Iris pigment epithelial cell (primary cell): ENCODE results near the gene HTT.

Source experiments
- DNase-seq: peaks from one replicate; pipeline ENCODE4 v3.0.0-alpha.2; 2011; ENCODE audit warnings: low read depth

Gene HTT

DNA sequence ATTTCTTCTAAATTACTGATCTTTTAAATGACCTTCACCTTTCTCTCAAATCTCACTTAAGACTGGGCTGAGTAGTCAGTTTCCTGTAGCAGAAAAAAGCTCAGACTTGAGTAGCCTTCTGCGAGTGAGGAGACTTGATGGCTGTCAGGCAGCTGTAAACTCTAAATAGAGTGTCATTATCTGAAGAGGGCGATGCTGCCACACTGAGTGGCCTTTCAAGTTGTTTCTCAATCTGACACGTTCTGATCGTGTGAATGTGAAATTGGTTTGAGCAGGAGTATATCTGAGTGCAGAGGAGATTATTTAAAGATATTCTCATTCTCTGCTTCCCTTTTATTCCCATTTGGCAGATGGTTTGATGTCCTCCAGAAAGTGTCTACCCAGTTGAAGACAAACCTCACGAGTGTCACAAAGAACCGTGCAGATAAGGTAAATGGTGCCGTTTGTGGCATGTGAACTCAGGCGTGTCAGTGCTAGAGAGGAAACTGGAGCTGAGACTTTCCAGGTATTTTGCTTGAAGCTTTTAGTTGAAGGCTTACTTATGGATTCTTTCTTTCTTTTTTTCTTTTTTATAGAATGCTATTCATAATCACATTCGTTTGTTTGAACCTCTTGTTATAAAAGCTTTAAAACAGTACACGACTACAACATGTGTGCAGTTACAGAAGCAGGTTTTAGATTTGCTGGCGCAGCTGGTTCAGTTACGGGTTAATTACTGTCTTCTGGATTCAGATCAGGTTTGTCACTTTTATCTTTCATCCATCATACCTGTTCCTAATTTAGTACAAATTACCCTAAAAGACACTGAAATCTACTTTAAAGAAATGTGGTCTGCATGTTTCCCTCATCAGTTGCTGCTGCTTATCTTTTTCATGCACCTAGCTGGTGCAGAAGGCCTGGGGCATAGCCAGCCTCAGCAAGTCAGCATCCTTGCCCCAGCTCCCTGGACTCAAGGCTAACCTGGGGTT lies 100.2 kb downstream of the HTT start:
- DNase-seq = no peak

DNA sequence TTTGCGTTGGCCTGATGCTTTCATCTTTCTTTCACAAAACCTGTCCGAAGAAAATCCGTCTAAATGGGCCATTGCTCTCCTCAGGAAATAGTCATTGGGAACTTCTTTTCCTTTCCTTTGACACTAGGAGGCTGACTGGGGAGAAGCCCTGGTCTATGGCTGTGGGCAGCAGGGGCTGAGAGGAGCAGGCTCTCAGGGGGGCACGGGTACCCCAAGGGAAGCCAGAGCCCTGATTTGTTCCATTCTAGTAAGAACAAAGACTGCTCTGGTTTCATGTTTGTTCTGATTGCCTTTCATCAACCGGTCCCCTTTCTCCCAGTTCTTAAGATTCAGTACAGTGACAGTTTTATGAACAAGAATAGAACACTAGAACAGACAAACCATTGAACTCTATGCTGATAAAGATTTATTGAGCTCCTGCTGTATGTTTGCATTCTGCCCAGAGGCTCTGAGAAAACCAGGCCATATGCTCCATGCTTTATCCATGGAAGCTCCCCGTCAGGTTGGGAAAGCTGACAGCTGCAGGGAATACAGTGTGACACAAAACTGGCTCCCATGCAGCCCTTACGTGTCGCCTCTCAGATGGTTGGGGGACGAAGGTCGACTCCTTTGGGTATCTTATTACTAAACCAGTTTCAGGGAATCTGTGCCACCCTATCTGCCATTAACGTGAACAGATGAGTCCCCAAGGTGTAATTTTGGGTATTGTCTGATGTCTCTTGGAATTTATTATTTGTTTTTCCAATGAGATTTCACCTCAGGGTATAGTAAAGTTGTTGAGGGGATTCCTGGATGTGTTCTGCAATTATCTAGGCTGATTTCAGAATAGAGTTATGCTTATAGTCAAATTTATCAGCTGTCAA lies 102.1 kb downstream of the HTT start:
- no peak for DNase-seq

DNA sequence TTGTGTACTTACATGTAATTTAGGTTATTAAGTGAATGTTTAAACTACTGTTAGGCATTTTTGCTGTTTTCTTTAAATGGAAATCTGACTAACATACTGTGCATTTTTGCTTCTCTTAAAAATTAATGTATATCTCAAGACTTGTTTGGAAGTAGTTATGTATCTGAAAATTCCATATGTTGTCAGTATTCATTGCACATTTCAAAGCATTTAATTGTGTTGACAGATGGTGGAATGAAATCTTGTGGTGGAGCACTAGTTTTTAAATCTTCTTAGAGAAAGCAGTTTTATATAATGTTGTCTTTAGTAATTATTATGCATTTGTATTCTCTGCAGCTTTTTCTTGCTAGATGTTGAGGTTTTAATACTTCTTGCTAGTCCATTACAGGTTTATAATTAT lies 102.9 kb downstream of the HTT start:
- DNase-seq = no peak

DNA sequence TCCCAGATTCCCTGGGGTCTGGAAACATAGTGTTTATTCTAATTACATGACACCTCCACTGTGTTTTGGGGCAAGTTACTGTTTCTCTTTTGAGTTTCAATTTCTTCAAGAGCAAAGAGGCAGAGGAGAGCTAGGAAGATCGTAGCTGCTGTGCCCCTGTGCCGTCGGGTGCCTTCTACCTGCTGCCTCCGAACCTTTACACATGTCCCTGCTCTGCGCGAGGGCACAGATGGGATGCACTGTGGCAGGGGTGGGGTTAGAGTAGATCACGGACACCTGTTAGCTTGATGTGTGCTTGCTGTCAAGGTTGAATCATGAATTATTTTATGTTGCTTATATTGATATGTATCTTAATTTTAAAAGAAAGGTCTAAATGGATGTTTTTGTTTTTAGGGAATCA lies 103.4 kb downstream of the HTT start:
- no peak for DNase-seq

DNA sequence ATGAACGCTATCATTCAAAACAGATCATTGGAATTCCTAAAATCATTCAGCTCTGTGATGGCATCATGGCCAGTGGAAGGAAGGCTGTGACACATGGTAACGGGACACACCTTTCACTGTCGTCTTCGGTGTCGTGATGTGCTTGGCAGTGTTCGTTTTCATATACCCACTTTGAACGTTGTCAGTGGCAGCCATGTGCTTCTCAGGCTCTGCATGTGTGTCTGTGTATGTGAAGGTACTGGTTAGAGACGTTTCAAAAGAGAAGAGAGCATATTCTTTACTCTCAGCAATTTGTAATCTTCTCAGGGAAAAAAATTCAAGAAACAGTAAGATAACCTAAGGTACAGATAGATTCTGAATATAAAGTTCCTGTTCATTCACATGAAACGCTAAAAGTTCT lies 103.9 kb downstream of the HTT start:
- DNase-seq = no peak

DNA sequence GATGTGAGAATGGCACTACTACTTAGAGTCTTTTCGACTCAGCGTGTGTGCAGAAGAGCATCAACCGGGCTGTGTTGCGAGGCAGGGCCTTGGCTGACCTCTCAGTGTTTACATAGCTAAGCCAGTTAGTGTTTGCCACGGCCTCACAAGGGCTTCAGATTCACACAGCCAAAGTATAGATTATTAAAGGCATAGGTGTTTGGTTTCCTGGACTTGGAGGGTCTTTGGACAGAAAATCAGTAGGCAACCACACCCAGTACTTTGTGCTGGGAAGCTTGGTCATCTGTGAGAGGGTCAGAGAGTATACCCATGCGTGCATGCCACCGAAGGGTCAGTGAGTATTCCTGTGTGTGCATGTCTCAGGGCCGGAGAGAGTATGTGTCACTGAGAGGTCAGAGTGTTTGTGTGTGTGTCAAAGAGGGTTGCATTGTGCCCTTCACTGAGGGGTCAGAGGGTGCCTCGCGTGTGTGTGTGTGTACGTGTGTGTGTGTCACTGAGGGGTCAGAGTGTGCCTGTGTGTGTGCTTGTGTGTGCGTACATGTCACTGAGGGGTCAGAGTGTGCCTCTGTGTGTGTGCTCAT lies 104.7 kb downstream of the HTT start:
- DNase-seq = peak; percentile 58

DNA sequence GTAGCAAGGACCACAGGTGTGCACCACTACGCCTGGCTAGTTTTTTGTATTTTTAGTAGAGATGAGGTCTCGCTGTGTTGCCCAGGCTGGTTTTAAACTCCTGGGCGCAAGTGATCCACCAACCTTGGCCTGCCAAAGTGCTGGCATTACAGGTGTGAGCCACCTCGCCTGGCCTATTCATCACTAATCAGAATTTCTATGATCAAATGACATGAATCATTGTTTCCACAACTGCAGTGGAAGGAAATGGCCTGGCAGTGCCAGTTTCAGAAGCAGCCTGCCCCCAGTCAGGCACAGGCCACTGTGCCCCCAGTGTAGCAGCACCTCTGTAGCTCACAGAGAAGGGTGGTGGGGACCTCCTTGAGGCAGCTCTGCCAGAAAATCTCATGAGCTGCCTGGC lies 108.5 kb downstream of the HTT start:
- no peak for DNase-seq

DNA sequence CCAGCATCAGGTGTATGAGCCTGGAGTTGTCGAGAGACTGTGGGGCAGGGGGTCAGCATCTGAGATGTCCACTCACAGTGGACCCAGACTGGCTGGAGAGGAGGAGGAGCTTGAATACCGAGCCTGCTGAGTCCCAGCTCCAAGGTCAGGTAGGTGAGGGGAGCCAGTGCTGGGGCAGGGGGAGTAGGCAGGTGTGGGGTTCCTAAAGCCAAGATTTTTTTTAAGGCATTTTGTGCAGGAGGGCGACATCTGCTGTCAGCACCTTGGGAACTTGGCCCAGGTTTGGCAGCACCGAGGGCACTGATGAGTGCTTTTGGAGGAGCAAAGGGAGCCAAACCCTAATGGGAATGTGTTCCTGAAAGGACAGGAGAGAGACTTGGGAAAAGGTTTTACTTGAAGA lies 110.2 kb downstream of the HTT start:
- DNase-seq = no peak

DNA sequence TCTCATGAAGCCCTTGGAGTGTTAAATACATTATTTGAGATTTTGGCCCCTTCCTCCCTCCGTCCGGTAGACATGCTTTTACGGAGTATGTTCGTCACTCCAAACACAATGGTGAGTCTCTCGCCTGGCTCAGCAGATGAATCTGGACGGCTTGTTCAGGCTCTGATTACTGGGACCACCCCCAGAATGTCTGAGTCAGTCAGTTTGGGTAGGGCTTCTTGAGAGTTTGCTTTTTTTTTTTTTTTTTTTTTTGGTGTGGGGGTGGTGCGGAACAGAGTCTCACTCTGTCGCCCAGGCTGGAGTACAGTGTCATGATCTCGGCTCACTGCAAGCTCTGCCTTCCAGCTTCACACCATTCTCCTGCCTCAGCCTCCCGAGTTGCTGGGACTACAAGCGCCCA lies 112.1 kb downstream of the HTT start:
- DNase-seq = no peak

DNA sequence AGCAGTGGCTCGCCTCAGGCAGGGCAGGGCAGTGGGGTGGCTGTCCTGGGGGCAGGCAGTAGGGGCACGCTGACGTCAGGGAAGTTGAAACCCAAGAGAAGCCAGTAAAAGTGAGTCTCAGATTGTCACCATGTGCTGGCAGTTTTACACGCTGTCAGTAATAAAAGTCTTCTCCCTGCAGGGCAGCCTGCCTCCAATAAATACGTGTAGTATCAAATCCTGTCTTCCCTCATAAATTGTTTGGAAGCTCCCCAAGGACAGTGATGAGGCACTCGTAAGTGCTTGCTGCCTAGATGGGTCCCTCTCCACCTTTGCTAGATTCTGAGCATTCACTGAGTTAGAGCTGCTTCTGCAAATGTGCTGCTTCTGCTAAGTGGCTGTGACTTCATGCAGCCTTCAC lies 113.6 kb downstream of the HTT start:
- no peak for DNase-seq

DNA sequence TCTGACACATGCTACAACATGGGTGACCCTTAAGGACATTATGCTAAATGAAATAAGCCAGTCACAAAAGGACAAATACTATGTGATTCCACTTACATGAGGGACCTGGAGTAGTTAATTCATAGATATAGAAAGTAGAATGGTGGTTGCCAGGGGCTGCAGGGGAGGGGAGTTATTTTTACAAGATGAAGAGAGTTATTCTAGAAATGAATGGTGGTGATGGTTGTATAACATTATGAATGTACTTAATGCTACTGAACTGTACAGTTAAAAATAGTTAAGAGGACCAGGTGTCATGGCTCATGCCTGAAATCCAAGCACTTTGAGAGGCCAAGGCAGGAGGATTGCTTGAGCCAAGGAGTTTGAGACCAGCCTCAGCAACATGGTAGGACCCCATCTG lies 115.0 kb downstream of the HTT start:
- no peak for DNase-seq

DNA sequence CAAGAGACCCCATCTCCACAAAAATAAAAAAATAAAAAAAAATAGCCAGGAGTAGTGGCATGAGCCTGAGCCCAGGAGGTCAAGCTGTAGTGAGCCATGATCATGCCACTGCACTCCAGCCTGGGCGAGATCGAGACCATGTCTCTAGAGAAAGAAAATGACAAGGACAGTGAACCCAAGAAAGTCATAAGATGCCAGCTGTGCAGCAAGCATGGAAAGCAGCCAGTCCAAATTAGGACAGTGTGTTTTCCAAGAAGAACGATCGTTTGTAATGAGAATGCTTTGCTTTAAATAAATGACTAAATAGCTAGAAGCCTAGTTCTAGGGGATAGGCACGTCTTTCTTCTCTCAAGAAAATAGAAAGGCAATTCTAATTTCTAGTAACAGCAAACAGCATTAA lies 116.1 kb downstream of the HTT start:
- no peak for DNase-seq

DNA sequence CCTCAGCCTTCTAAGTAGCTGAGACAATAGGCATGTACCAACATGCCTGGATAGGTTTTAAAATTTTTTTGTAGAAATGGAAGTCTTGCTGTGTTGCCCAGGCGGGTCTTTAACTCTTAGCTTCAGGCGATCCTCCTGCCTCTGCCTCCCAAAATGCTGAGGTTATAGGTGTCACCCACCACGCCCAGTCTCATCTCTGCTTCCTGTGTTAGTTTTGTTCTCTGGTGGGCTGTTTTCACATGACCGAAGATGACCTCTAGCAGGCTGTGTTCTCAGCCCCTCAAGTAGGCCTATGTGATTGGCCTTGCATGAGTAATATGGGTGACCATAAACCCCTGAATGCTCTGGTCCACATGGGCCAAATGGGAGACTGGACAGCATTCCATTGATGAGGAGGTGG lies 117.7 kb downstream of the HTT start:
- peak; percentile 12 for DNase-seq

DNA sequence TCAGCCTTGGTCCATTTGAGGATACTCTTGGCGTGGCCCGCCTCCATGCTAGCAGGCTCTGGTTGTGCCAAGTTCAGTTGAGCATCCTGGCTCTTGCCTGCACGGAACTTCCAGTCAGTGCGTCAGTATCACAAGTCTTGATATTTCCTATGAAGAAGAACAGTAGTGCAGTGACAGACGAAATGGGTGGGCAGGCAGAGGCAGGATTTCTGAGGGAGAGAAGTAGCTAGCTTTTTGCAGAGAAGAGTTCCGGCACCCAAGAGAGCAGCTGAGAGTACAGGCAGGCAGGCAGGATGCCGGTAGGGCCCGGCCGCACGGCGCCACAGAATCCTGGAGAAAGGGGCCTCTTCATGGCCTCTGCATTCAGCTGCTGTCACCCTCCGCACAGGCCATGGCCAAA lies 118.3 kb downstream of the HTT start:
- no peak for DNase-seq

DNA sequence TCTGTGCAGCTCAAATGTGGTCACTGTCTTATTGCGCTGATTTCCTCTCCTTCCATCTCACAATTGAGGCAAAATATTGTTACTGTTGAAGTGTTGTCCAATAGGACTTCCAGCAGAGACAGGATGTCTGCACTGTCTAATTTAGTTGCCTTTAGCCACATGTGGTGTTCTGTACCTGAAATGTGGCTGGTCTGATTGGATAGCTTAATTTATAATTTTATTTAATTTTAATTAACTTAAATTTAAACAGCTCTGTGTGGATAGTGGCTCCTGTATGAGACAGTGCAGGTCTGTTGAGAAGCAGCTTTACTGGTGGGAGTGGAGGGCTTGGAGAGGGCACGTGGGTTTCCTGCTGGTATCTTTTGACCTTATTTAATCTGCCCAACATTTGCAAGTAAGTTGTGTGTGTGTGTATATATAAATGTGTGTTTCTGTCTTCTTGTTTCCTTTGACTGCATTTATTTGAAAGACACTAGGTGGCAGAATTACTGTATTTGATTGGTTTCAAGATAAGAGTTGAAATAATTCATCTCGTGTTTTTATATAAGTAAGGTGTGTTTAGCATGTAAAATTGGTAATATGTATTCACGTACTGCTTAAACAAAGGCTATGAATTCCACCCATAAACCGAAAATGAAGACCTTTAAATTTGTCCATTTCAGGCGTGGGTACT lies 119.2 kb downstream of the HTT start:
- DNase-seq = peak; percentile 28

DNA sequence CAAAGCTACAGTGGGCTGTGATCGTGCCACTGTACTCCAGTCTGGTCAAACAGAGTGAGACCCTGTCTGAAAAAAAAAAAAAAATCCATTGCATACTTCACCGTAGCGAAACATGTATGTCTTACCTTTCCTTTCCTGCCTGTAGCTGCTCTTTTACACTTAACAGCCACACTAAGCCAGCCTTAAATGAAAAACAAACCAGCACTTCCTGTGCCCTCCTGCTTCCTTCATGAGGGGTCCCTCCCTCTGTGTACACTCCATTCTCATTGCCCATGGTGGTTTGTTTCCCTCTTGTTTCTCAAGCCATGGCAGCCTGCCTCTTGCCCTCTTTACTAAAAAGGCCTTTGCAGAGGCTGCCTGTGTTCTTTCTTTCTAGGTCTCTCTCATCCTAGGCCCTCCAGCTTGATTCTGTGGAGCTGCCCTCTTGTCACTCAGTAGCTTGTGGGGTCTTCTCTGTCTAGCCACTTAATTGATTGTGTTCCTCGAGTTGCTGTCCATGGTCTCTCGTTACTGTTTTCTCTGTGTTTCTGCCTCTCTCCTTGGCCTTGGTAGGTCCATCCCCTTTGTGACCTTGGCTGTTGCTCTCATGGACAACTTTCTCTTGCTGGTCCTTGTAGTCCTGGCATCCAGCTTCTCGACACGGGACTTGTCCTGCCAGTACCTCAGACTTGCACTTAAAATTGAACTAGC lies 122.3 kb downstream of the HTT start:
- DNase-seq = no peak

DNA sequence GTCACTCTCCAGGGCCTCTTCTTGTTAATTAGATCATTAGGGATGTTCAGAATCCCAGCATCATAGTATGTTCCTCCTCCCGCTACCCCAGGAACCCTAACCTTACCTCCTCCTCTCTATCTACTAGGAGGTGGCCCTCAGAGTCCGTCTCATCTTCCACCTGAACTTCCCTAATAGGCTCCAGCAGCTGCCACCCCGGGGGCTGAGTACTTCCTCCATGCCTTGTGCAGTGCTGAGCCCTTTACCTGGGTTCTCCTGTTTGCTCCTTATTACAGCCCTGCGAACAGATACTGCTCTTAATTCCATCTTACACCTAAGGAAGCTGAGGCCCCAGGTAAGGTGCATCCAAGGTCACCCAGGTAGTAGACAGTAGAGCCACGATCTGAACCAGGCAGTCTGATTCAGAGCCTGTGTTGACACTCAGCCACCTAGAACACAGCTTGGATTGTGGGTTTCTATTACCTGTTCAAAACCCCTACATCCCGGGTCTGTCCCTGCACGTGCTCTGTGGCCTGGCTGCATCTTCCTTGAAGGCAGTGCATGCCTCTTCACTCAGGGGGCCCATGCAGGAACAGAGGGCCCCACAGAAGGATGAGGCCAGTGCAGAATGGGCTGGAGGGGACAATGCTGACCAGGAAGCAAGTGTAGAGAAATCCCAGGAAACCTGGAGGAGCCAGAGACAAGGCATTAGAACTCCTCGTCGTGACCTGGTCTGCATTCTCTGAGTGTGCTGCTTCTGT lies 123.1 kb downstream of the HTT start:
- no peak for DNase-seq

DNA sequence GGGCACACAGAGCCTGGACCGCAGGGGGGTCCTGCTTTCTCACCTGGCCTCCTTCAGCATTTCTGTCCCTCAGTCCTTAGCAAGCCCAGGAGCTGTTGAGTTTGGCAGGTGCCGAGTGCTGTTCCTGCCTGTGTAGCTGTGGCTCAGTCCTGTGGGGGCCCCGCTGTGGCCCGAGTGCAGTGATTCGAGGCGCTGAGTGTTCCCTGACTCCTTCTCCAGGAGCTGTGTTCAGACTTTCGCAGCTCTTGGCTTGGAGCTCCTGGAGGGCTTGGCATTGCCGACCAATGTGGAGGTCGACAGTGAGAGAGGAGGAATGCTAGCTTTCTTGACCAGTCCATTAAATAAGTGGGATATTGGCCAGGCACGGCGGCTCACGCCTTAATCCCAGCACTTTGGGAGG lies 124.4 kb downstream of the HTT start:
- no peak for DNase-seq

DNA sequence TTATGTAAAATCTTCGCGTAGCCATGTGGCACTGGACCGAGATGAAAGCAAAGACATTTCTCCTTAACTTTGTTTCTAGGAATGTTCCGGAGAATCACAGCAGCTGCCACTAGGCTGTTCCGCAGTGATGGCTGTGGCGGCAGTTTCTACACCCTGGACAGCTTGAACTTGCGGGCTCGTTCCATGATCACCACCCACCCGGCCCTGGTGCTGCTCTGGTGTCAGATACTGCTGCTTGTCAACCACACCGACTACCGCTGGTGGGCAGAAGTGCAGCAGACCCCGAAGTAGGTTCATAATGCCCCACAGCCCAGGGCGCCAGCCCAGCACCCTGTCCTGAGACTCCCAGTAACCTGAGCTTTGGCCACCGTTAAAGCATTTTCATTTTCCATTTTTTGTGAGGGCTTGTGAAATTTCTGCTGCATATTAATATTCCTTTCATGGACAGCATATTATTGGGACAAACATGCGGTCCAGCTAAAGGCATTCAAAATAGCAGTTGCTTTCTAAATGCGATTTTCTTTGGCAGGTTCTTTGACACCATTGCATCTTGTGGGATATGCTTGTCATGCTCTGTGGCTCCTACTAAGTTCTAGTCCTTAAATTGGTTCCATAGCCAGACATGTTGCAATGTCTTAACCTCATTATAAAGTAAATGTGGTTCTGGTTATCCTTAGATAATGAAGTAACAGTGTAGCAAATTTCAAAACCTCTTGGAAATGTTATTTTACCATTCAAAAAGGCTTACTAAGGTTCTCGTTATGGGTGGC lies 125.4 kb downstream of the HTT start:
- no peak for DNase-seq

DNA sequence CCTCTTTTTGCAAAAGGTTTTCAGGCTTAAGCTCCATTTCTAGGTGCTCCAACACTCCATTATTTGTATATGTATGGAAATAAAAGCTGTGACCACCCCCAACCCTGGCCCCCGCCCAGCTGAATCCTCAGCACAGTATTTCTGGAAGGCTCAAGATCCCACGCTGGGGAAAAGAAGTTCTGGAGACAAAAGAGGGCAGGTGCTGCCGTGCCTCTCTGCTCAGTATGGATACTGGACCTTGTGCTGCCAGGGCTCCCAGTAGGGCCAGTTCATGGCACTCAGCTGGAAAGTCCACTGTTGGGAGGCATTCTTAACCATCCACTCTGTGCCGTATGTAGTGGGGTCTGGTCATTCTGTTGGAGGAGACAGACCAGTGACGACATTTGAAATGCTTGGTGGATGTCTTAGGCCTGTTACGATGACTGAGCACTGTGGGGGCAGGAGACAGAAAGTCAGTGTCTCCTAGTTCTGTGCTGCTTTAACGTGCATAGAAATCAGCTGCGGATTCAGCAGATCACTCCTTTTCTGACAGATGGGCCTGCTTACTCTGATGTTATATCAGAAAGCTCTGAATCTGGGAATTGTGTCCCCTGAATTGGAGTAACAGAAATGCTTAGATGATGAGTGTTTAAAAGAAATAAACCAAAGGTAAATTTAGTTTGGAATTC lies 126.1 kb downstream of the HTT start:
- DNase-seq = no peak
